ENCODE results near the gene TTC19.
"Not testable (repeated sequence)": the region's sequence is repeated elsewhere in the genome, so short reads cannot be mapped to it uniquely, and the experiment has no call there.

GRCh38 chr17:15979013-15979412 is 20.6 kb upstream of the TTC19 start:
- not testable (repeated sequence) for TF ChIP-seq CTCF (conservative IDR thresholded peaks at IDR 0.05); EZH2 (IDR thresholded peaks at IDR 0.05; ENCODE audit: low read depth)
